Eye (tissue), 1 donor: Measurements from ENCODE around the gene CFAP61.

Experiments used
- DNase-seq: peaks from one replicate; pipeline ENCODE4 v3.0.0-alpha.2; 2015

The CFAP61 gene

DNA sequence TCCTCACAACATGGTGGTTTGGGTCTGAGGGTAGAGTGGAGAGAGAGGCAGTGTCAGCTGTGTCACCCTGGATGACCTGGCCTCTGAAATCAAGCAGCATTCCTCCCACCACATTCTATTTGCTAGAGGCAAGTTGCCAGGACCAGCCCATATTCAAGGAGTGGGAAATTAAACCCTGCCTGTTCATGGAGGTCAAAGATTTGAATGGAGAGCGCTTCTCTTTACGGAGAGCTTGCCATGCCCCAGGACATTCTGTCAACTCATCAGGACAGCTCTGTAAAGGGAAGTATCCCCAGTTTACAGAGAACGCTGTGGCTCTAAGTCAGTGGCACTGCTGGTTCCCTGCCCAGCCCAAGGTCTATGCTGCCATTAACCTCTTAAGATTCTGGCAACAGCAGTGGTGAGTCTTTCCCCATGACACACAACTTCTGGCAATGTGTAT, 225.6 kb downstream of the CFAP61 start:
- no peak for DNase-seq

DNA sequence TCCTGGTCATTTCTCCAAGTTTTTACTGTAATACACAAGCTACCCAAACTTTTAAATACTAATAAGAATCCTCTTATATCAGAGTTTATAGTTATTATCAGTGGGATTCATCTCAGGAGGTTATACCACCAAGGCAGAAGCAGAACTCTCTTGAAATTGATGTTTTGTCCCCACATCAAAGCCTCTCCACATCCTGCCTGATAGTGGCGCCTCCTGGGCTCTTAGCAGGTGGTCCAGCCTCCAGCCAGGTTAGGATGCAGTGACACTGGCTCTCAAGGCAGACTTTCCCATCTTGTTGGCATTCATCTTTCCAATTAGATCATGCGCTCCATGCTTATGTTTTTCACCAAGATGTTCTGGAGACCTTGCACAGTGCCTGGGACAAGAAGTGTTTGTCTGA, 233.7 kb downstream of the CFAP61 start:
- no peak for DNase-seq

DNA sequence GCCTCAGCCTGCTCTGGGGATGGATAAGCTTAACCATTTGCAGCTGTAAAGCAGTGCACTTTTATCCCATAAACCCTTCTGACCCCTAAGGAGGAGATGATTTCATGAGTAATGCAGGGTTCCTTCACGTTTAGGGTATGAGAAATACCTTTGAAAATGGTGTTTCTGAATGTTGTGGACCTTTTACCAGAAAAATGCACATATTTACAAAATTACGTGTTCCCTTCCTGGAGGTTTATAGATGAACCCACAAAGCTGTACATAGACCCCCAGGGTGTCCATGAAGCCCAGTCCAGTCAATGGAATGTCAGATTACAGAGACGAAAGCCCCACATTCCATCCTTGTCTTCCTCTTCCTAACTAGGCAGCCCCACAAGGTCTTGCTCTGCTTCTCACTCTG, 237.0 kb downstream of the CFAP61 start:
- DNase-seq, result no peak

DNA sequence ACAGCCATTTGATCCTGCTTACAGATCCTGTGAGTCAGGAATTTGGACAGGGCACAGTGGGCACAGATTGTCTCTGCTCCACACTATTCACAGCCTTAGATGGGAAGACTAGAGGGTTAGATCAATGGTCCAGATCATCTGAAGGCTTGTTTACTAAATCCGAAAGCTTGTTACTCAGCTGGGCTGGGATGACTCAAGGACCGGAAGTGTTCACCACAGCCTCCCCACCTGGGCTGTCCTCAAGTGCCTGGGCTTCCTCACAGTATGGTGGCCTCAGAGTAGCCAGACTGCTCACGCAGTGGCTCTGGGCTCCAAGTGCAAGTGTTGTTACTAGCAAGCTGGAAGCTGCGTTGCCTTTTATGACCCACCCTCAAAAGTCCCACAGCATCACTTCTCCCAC, 240.1 kb downstream of the CFAP61 start:
- DNase-seq, result no peak

DNA sequence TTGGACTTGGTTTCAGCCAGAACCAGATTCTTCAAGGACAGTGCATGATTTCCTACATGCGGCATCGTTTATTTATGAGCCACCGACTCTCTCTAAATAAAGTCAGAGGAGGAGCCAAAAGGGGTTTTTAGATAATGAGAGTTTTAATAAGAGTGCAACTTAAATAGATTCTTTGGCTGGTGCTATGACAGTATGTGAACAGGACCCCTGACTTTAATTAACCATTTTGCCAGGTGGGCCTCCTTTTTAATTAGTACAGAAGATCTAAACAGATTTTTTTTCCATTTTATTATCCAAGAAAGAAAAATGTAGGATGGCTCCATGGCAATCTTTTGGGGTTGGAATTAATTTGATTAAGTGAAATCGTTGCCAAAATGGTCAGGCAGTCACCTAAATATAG, 240.8 kb downstream of the CFAP61 start:
- no peak for DNase-seq

DNA sequence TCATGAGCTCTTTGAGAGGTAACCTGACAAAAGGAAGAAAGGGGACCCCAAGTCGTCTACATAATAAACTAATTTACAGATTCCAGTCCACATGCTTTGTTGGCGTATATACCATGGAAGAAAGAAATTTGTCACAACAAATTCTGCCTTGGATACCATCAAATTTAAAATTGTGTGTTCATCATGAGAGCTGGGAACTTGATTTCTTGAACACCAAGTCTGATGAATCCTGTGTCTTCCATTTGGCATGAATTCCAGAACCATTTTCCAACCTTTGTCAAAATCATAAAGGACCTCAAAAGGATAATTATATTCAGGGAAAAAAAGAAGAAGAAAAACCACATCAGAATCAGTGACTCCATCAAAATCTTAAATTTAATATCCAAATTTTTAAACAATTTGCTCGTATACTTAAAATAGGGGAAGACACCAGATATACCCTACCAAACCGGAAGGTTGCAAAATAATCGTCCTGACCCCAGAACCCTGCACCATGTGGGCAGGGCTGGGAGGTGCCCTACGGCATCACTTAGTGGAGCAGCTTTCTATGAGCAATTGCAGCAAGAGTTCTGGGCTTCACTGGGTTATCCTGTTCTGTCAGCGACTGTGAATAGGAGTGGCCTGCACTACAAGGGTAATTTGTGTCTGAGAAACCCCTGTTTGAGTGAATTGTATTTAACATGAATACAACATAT, 241.5 kb downstream of the CFAP61 start:
- no peak for DNase-seq

DNA sequence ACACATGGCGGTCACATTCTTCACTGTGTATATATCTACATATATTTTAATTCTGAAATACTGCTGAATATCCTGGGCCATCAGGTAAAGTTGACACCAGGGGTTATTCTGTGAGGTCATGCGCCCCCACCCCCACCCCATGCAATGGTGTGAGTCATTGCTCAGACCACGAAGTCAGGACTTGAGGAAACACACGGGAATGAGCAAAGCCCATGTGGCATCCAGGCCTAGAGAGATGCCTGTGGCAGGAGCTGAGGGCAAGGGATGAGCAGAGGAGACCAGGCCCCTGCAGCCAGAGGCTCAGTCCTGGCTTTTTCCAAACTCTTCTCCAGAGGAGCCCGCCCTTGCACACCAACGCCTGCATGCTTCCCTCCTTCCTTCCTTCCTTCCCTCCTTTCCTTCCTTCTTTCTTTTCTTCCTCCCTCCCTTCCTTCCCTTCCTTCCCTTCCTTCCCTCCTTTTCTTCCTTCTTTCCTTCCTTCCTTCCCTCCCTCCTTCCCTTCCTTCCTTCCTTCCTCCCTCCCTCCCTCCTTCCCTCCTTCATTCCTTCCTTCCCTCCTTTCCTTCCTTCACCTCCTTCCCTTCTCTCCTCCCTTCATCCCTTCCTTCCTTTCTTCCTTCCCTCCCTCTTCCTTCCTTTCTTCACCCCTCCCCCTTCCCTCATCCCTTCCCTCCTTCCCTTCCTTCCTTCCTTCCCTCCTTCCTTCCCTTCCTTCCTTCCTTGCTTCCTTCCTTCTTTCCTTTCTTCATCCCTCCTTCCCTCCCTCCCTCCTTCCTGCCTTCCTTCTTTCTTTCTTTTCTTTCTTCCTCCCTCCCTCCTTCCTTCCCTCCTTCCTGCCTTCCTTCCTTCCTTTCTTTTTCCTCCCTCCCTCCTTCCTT, 243.5 kb downstream of the CFAP61 start:
- no peak for DNase-seq

DNA sequence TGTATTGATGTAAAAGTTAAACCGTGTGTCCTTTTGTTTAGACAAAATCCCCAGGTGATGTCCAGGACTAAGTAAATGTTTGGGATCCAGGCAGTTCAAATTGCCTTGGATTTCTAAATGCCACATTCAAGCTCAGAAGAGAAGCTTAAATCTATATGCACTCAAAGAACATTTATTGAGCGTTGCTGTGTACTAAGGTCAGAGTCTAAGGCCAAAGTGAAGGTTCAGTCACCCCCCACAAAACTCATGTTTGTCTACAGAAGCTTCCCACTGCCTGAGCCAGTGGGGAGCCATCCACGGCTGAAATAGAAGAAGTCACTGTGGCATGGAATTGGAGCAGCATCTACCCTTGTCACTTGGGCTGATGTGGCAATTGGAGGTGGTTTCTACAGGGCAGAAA, 244.8 kb downstream of the CFAP61 start:
- DNase-seq, result no peak

DNA sequence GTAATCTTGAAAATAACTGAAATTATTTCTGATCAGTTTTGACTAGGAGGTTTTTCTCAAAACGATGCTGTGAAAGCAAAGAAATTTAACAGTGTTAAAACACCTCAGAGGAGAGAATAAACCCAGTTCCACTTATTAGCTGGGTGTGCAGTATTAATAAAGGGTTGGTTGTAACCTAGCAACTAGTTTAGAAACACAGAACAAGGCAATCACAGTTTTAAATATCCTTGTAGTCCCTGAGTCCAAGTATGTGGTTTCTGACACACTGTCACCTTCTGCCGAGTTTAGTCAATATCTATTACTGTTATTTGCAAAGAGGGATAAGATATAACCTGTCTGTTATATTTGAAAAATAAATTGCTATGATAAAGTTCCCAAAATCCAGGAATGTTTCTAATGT, 245.4 kb downstream of the CFAP61 start:
- no peak for DNase-seq

DNA sequence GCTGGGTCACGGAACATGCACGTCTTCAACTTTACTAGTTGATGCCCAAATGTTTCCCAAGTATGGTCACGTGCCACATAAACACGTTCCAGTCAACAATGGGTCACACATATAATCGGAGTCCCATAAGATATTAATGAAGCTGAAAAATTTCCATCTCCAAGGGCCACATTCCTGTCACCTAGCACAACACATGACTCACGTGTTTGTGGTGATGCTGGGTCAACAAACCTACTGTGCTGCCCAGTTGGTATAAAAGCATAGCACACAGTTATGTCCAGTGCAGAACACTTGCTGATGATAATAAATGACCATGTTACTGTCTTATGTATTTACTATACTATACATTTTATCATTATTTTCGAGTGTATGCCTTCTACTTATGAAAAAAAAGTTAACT, 247.6 kb downstream of the CFAP61 start:
- DNase-seq, result no peak

DNA sequence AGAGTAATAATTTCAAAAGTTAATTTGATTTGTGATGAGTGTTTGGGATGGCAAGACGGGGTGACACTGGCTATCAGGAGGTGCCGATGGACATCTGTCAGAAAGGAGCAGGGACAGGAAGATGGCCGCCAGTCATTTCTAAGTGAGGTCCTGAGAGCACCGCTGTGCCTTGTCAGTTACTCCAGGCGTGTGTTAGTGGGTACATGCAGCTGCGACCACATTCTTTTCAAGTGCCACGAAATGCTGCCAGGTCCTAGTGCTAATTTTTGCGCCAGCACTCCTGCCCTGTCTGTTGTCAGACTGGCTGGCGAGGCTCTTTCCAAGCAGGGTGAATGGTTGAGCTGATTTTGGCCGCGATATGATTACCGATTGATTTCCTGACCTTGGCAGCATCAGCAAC, 251.0 kb downstream of the CFAP61 start:
- DNase-seq, result no peak

DNA sequence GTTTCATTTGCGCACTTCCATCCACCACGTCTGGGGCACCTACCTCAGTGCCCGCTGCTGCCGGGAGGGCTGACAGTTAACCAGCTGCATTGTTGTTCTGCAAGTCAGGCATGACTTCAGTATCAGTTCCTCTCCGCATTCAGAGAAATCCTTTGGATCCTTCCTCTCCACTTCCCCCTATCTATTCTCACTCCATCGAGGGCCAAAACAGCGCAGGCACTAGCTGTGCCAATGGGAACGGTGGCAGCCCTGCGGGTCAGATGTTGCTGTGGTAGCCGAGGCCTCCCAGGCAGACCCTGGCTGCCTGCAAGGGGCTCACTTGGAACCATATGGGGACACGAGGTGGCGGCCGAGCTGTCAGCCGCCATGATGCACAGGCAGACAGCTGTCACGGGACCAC, 251.4 kb downstream of the CFAP61 start:
- no peak for DNase-seq

DNA sequence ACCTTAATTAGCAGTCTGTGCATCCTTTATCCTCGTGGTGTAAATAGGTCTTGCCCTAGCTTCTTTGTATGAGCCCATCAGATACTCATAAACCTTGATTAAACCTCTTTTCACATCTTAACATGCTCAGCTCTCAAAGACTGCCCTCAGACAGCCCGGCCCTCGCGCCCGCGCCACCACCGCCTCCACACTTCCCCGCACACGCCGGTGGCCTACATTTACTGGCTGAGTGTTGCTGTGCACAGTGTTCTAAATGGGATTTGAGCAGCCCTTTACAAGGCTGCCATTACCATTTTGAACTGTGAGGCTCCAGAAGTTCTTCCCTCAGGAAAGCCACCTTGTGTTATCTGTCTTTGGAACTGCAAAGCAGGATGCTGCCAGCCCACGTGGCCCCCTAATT, 252.6 kb downstream of the CFAP61 start:
- no peak for DNase-seq

DNA sequence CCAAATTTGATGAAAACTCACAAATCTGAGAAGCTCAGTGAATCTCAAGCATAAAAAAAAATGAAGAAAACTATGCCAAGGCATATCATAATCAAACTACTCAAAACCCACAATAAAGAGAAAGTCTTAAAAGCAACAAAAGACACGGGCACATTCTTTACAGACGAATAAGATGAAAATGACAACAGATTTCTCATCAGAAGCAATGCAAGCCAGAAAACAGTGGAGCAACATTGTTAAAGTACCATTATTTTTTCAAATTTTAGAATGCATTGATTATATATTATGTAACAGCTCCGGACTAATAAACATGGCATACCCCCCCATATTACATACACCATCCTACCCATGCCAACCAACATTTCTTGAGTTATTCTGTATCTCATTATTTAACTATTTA, 260.2 kb downstream of the CFAP61 start:
- DNase-seq, result no peak

DNA sequence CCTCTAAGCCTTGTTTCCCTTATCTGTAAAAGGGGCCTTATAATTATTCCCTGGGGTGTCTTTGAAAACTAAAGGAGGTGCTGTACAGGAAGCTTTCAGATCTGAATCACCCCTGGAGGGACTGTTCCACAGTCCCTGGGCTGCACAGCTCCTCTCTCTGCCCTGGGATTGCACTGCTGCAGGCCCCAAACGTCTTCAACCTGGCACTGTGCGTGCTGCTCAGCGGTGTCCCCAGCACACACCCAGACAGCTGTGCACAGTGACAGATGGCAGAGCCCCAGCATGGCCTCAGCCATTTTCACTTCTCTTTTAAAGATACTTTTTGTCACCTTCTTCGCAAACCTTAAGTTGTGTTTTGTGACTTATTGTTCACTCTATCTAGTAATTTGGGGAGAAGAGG, 264.9 kb downstream of the CFAP61 start:
- peak; percentile 32 for DNase-seq

DNA sequence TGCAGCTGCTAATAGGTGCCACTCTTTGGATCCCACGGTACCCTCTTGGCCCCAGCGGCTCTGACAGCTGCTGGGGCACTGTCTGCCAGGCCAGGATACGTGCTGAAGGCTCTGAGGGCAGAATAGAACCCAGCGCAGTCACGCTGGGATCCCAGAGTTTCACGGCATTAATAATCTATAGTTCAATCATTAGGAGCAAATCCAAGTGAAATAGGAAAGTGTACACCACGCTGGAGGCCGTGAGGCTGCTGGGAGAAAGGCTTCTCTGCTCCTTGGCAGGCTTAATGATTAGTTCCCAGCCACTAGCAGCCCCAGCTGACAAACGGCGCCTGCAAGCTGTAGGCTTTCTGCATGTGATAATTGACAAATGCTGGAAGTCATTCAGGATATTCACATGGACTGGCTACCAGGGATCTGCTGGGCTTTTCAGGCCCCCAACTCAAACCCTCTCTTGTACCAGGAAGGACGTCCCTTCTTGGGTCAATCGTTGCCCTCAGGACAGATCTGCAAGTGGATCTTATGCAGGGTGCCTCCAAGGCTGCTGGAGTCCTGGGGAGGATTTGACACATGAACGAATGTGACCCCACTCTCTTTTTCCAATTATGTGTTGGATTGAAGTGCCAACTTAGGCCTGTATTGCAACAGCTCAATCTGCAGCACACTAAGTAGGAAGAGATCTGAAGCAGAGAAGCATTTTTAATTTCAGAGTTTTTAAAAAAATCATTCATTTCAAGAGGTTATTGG, 265.5 kb downstream of the CFAP61 start:
- peak; percentile 68 for DNase-seq

DNA sequence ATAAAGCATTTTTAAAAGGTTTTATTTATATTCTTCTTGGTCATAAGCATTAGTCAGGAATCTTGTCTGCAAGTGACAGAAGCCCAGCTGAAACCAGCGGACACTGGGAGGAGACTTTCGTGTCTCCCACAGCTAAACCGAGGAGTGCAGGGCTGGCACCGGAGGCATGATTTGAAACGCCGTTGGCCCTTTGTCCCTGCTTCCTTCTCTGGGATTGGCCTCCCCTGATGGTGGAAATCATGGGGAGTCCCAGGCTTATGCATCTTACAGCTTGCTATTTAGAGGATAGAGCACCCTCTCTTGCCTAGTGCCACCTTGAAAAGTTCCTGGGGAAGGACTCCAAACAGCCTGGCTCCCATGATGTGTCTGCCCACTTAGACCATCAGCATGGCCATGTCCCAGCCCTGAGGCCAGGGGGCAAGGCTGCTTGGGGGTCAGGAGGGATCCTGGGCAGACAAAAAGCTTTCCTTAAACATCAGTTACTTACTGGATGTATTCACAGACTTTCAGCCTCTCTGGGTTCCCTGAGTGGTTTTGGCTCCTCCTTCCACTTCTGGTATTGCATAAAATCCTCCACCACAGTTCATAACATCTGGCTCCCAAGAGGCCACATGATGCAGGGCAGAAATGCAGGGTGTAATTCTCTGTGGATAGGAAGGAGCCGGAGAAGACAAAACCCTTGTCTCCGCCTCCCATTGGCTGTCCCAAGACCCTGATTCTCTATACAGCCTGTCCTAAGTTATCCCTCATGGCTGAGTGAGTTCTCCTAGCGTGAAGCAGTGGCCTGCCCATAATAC, 266.2 kb downstream of the CFAP61 start:
- DNase-seq, result peak; percentile 39

DNA sequence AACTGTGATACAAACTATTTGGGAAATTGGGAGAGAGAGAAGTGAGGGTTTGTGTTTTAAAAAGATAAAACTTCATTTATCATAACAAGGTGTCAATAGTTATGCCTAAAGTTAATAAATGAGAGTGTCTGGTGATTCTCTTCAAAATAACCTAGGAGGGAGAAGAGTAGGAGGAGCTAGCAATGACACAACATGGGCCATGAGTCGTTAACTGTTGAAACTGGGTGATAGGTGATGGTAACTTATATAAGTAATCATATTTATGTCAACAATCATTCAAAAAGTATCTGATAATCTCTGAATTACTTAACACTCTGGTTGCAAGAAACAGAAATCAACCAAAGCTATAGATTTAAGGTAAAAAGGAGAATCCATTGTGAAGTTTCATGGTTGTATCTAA, 268.8 kb downstream of the CFAP61 start:
- no peak for DNase-seq

DNA sequence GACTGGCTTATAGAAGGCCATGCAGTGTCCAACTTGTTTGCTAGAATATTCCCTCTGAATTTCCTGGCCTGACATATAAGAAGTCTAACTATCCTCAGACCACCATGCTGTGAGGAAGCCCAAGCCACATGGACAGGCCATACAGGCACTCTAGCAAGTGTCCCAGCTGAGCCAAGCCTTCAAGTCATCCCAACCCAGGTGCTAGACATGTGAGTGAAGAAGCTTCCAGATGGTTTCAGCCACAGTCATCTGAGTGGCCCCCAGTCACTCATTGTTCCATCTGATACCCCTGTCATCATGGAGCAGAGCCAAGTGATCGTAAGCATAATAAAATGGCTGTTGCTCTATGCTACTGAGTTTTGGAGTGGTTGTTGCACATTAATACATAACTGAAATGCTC, 269.6 kb downstream of the CFAP61 start:
- no peak for DNase-seq

DNA sequence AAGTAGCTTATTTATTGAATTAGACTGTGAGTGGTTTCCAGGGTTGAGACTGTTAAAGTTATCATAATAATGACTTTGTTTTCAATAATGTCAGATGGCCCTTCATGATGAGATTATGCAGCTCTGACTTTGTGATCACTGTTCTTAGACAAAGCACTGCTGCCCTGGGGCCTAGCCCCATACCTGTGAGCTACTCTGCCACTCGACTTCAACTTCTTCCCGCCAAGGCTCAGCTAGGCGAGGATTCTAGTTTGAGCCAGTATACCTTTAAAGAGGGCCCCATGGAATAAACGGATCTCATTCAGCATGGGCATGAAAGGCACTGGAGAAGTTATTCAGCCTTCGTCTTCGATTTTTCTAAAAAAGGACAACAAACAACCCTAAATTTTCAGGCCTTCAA, 270.6 kb downstream of the CFAP61 start:
- no peak for DNase-seq

DNA sequence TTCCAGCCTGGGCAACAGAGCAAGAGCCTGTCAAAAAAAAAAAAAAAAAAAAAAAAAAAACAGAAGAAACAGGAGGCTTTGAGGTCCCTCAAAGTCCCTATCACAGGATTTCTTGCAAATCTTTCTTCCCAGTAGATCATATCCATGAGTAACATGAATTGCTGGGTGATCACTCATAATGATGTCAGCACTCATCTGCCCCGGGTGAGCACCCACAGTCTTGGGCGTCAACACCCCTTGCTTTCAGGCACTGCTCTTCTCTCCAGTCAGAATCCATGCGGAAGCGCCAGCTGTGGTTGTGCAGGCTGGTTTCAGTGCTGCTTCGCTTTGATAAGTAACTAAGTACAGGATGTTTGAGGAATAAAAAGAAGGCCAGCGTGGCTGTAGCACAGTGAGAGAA, 275.4 kb downstream of the CFAP61 start:
- DNase-seq, result no peak

DNA sequence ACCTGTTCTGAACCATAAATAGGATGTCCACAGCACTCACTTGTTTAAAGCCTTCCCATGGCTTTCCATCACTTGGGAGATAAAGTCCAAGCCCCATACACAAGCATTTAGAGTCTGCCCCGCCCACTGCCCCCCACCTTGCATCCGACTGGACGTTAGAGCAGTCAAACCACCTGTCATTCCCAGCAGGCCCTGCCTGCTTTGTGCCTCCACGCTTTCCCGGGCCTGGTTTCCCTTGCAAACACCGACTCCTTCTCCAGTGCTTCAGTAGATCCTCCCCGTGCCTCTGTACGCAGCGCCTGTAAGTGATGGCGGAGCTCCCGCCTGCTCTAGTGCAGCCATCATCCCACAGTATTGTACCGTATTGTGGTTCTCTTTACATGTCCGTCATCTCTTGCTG, 277.2 kb downstream of the CFAP61 start:
- DNase-seq, result no peak

DNA sequence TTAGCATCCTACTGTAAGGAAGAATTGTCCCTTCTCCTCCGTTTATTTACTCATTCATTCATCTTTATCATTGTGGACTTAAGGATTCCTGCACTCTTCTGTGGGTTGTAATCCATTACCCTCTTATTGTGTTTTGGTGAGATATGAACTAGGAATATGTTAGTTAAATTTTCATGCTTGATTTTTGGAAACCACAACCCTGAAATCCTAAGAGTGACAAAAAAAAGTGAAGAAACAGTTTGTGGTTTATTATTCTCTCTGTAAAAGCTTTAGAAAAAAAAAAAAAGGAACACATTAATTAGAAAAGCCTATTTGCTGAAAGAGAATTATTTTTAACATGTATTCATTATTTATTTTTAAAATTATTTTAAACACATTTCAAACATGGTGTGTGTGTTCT, 278.8 kb downstream of the CFAP61 start:
- DNase-seq, result no peak
